ENCODE measurements around the gene TPK1.
A peak's percentile ranks its signal among the peaks of the same experiment; 100 is the strongest.
"Not testable (repeated sequence)": the region's sequence is repeated elsewhere in the genome, so short reads cannot be mapped to it uniquely, and the experiment has no call there.

TPK1 gene

GRCh38 chr7:144474800-144475615 lies 360.8 kb downstream of the TPK1 start:
- DNase-seq (ENCODE audit: low spot score): no peak

GRCh38 chr7:144474363-144474762 lies 361.5 kb downstream of the TPK1 start:
- no peak for DNase-seq (ENCODE audit: low spot score)

GRCh38 chr7:144473908-144474307 lies 361.9 kb downstream of the TPK1 start:
- no peak for DNase-seq (ENCODE audit: low spot score)

- no peak for DNase-seq (ENCODE audit: low spot score)
Measured at GRCh38 chr7:144470078-144470477, 365.8 kb downstream of the TPK1 start.

- DNase-seq (ENCODE audit: low spot score): no peak
Measured at GRCh38 chr7:144468990-144469732, 366.7 kb downstream of the TPK1 start.

GRCh38 chr7:144459635-144460034 lies 376.2 kb downstream of the TPK1 start:
- no peak for DNase-seq (ENCODE audit: low spot score)

GRCh38 chr7:144455040-144455404 lies 380.8 kb downstream of the TPK1 start:
- no peak for DNase-seq (ENCODE audit: low spot score)

GRCh38 chr7:144454256-144455039 lies 381.4 kb downstream of the TPK1 start:
- DNase-seq (ENCODE audit: low spot score): no peak

- no peak for DNase-seq (ENCODE audit: low spot score)
Measured at GRCh38 chr7:144452064-144452463, 383.8 kb downstream of the TPK1 start.

GRCh38 chr7:144445590-144445989 lies 390.3 kb downstream of the TPK1 start:
- DNase-seq (ENCODE audit: low spot score): no peak

GRCh38 chr7:144439717-144440205 lies 396.1 kb downstream of the TPK1 start:
- DNase-seq (ENCODE audit: low spot score): no peak

GRCh38 chr7:144438759-144439158 lies 397.1 kb downstream of the TPK1 start:
- DNase-seq (ENCODE audit: low spot score): no peak

- DNase-seq (ENCODE audit: low spot score): peak; percentile 42
Measured at GRCh38 chr7:144437370-144438191, 398.3 kb downstream of the TPK1 start.

GRCh38 chr7:144436500-144436899 lies 399.4 kb downstream of the TPK1 start:
- no peak for DNase-seq (ENCODE audit: low spot score)

- no peak for DNase-seq (ENCODE audit: low spot score)
Measured at GRCh38 chr7:144428431-144428830, 407.4 kb downstream of the TPK1 start.

GRCh38 chr7:144427539-144427938 lies 408.3 kb downstream of the TPK1 start:
- DNase-seq (ENCODE audit: low spot score): not testable (repeated sequence)

- DNase-seq (ENCODE audit: low spot score): not testable (repeated sequence)
Measured at GRCh38 chr7:144418931-144419330, 416.9 kb downstream of the TPK1 start.

- DNase-seq (ENCODE audit: low spot score): no peak
Measured at GRCh38 chr7:144416341-144416740, 419.5 kb downstream of the TPK1 start.

GRCh38 chr7:144415858-144416257 lies 420.0 kb downstream of the TPK1 start:
- DNase-seq (ENCODE audit: low spot score): no peak

GRCh38 chr7:144414815-144415214 lies 421.0 kb downstream of the TPK1 start:
- DNase-seq (ENCODE audit: low spot score): no peak

GRCh38 chr7:144410441-144410840 lies 425.4 kb downstream of the TPK1 start:
- no peak for DNase-seq (ENCODE audit: low spot score)

- DNase-seq (ENCODE audit: low spot score): no peak
Measured at GRCh38 chr7:144408121-144408520, 427.7 kb downstream of the TPK1 start.

All from COLO829 (cell line).